Effector memory CD4-positive, alpha-beta T cell (primary cell): Measurements from ENCODE around the gene MGRN1.

Experiments used
- DNase-seq, 3 donors: peaks; one replicate each; pipeline ENCODE4 v3.0.0-alpha.2; 2020
- H3K27ac ChIP-seq: 2 replicates; pipeline ENCODE4 v1.7.0; 2013; ENCODE audit warnings: mild to moderate bottlenecking, low read length, moderate library complexity; ENCODE audit not compliant: insufficient read depth, poor library complexity, severe bottlenecking
- H3K27me3 ChIP-seq: replicated peaks from 2 replicates; pipeline ENCODE4 v1.7.0; 2013; ENCODE audit warnings: mild to moderate bottlenecking, low read length; ENCODE audit not compliant: insufficient read depth, control insufficient read depth, poor library complexity, severe bottlenecking
- H3K36me3 ChIP-seq: 2 replicates; pipeline ENCODE4 v1.7.0; 2013; ENCODE audit warnings: mild to moderate bottlenecking, low read length, moderate library complexity; ENCODE audit not compliant: control insufficient read depth, insufficient read depth
- H3K4me1 ChIP-seq: 2 replicates; pipeline ENCODE4 v1.7.0; 2013; ENCODE audit warnings: low read length, mild to moderate bottlenecking; ENCODE audit not compliant: control insufficient read depth, insufficient read depth, poor library complexity, severe bottlenecking
- H3K4me3 ChIP-seq: 2 replicates; pipeline ENCODE4 v1.7.0; 2013; ENCODE audit warnings: low read length, low read depth, mild to moderate bottlenecking; ENCODE audit not compliant: insufficient read depth, poor library complexity, severe bottlenecking
- H3K9me3 ChIP-seq: 2 replicates; pipeline ENCODE4 v1.7.0; 2013; ENCODE audit warnings: mild to moderate bottlenecking, low read length, moderate library complexity; ENCODE audit not compliant: control insufficient read depth

Gene MGRN1

GRCh38 chr16:4591706-4592470 lies 32.7 kb upstream of the MGRN1 start:
- Histone ChIP-seq H3K4me1 (no peaks in the 10 kb centered on the region), H3K27me3 (no peaks in the 10 kb centered on the region), H3K27ac (no peak overlapping the region), H3K36me3 (no peaks in the 10 kb centered on the region), H3K4me3 (no peak overlapping the region), H3K9me3 (no peaks in the 10 kb centered on the region)
- no peak for DNase-seq

- no peak for DNase-seq
- Histone ChIP-seq H3K27ac (no peak overlapping the region), H3K4me3 (no peak overlapping the region), H3K9me3 (no peaks in the 10 kb centered on the region), H3K36me3 (no peaks in the 10 kb centered on the region), H3K27me3 (no peaks in the 10 kb centered on the region), H3K4me1 (no peaks in the 10 kb centered on the region)
These were observed 31.5 kb upstream of the MGRN1 start for GRCh38 chr16:4593086-4593485.

- Histone ChIP-seq H3K4me3 (no peak overlapping the region), H3K4me1 (no peaks in the 10 kb centered on the region), H3K27ac (no peak overlapping the region), H3K36me3 (no peaks in the 10 kb centered on the region), H3K9me3 (no peaks in the 10 kb centered on the region), H3K27me3 (no peaks in the 10 kb centered on the region)
- no peak for DNase-seq
These were observed 29.9 kb upstream of the MGRN1 start for GRCh38 chr16:4594433-4595410.

- Histone ChIP-seq H3K4me1 (no peaks in the 10 kb centered on the region), H3K27ac (no peak overlapping the region)
- DNase-seq, result no peak
These were observed 27.5 kb upstream of the MGRN1 start for GRCh38 chr16:4597174-4597573.

GRCh38 chr16:4599037-4599436 lies 25.6 kb upstream of the MGRN1 start:
- no peaks in the 10 kb centered on the region for H3K9me3 ChIP-seq
- H3K36me3 ChIP-seq, result no peaks in the 10 kb centered on the region
- H3K27me3 ChIP-seq, result no peaks in the 10 kb centered on the region
- H3K4me3 ChIP-seq, result no peak overlapping the region
- no peak for DNase-seq
- no peaks in the 10 kb centered on the region for H3K4me1 ChIP-seq
- no peak overlapping the region for H3K27ac ChIP-seq

More at GRCh38 chr16:4597174-4597573, 27.5 kb upstream of the MGRN1 start:
- Histone ChIP-seq H3K4me3 (no peak overlapping the region), H3K36me3 (no peaks in the 10 kb centered on the region), H3K27me3 (no peaks in the 10 kb centered on the region), H3K9me3 (no peaks in the 10 kb centered on the region)

GRCh38 chr16:4599545-4599944 lies 25.1 kb upstream of the MGRN1 start:
- Histone ChIP-seq H3K4me1 (no peaks in the 10 kb centered on the region), H3K4me3 (no peak overlapping the region), H3K27me3 (no peaks in the 10 kb centered on the region), H3K27ac (no peak overlapping the region), H3K36me3 (no peaks in the 10 kb centered on the region), H3K9me3 (no peaks in the 10 kb centered on the region)
- DNase-seq, result no peak

- Histone ChIP-seq H3K4me3 (no peak overlapping the region), H3K9me3 (no peaks in the 10 kb centered on the region), H3K36me3 (no peaks in the 10 kb centered on the region), H3K27me3 (no peaks in the 10 kb centered on the region), H3K27ac (no peak overlapping the region), H3K4me1 (no peaks in the 10 kb centered on the region)
- no peak for DNase-seq
These were observed 23.4 kb upstream of the MGRN1 start for GRCh38 chr16:4601036-4601863.

- Histone ChIP-seq H3K4me3 (no peak overlapping the region), H3K27ac (no peak overlapping the region), H3K27me3 (no peaks in the 10 kb centered on the region), H3K4me1 (no peaks in the 10 kb centered on the region), H3K36me3 (no peaks in the 10 kb centered on the region), H3K9me3 (no peaks in the 10 kb centered on the region)
- DNase-seq, result no peak
These were observed 22.8 kb upstream of the MGRN1 start for GRCh38 chr16:4601864-4602186.

- no peak for DNase-seq
These were observed 22.3 kb upstream of the MGRN1 start for GRCh38 chr16:4602331-4602730.

More at GRCh38 chr16:4602331-4602730, 22.3 kb upstream of the MGRN1 start:
- Histone ChIP-seq H3K27me3 (no peaks in the 10 kb centered on the region), H3K27ac (no peak overlapping the region), H3K4me3 (no peak overlapping the region), H3K9me3 (no peaks in the 10 kb centered on the region), H3K36me3 (no peaks in the 10 kb centered on the region), H3K4me1 (no peaks in the 10 kb centered on the region)
